Ovary (tissue), 3 donors: Measurements from ENCODE around the gene EPS8.

ENCODE experiments used
- EP300 ChIP-seq: sonication (generic); formaldehyde crosslinking; IDR thresholded peaks from one replicate; pipeline ENCODE4 v1.6.1; 2017; ENCODE audit warnings: antibody characterized with exemption
- TF ChIP-seq, protein P1 (sequence below), 3 donors: fragments of 450-650 bp in 2 of 3; fragments of 200-600 bp in 1 of 3; IDR thresholded peaks; one replicate each; pipeline versions ENCODE4 v1.5.1 to v1.8.0; 2016 to 2022; ENCODE audit warnings: antibody characterized with exemption in 3 of 3, mild to moderate bottlenecking in 1 of 3
- donor health status: DM: no; HTN: no; CAD: no.

DNA sequence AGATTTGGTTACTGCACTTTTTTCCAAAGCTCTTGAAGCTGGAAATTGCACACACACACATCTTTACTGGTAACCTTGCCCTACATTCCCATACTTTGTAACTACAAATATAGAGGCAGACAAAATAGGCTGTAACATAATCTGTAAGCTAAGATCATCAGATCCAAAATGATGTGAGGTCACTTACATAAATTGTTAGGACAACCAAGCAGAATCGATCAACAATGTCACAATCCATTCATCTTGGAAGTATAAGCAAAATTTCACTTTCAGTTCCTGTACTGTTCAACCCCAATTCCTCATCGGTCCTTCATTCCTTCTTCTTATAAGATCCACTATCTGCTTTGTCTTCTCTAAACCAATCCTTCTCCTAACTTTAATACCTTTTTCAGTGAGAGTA is 72.6 kb downstream of the EPS8 start:
- TF ChIP-seq, protein P1, sequence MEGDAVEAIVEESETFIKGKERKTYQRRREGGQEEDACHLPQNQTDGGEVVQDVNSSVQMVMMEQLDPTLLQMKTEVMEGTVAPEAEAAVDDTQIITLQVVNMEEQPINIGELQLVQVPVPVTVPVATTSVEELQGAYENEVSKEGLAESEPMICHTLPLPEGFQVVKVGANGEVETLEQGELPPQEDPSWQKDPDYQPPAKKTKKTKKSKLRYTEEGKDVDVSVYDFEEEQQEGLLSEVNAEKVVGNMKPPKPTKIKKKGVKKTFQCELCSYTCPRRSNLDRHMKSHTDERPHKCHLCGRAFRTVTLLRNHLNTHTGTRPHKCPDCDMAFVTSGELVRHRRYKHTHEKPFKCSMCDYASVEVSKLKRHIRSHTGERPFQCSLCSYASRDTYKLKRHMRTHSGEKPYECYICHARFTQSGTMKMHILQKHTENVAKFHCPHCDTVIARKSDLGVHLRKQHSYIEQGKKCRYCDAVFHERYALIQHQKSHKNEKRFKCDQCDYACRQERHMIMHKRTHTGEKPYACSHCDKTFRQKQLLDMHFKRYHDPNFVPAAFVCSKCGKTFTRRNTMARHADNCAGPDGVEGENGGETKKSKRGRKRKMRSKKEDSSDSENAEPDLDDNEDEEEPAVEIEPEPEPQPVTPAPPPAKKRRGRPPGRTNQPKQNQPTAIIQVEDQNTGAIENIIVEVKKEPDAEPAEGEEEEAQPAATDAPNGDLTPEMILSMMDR (IDR thresholded peaks at IDR 0.05): no peak
- TF ChIP-seq EP300: no peak
